Right atrium auricular region (tissue), 2 donors: ENCODE results near the gene CDH13. TPM values are rescaled to one million over a fixed set of nuclear protein-coding genes. Genes with fewer than 3 reads are reported as not detected.

Experiments used
- DNase-seq: peaks from one replicate; pipeline ENCODE4 v3.0.0-alpha.2; 2019; ENCODE audit warnings: low spot score
- H3K27ac ChIP-seq, 2 donors: fragments of 200-600 bp; sonication (generic); 1 replicate in 1 of 2; 2 replicates in 1 of 2; pipeline ENCODE4 v1.5.1; 2016 to 2019
- H3K27me3 ChIP-seq, 2 donors: fragments of 200-600 bp; sonication (generic); one replicate each; pipeline versions ENCODE4 v1.5.1 to v1.6.0; 2017 to 2019
- H3K36me3 ChIP-seq: fragments of 200-600 bp; sonication (generic); one replicate; pipeline ENCODE4 v1.5.1; 2016
- H3K4me1 ChIP-seq, 2 donors: fragments of 200-600 bp; sonication (generic); one replicate each; pipeline versions ENCODE4 v1.5.1 to v1.6.0; 2017 to 2019
- H3K4me3 ChIP-seq, 2 donors: fragments of 200-600 bp; sonication (generic); 1 replicate in 1 of 2; 2 replicates in 1 of 2; pipeline ENCODE4 v1.5.1; 2017 to 2019; ENCODE audit warnings: mild to moderate bottlenecking in 1 of 2, moderate library complexity in 1 of 2
- H3K9me3 ChIP-seq, 2 donors: fragments of 200-600 bp; sonication (generic); one replicate each; pipeline ENCODE4 v1.5.1; 2019
- CTCF ChIP-seq, 2 donors: fragments of 200-600 bp; sonication (generic); IDR thresholded peaks; one replicate each; pipeline ENCODE4 v1.5.1; 2019; ENCODE audit warnings: antibody characterized with exemption in 2 of 2
- total RNA-seq, 2 donors: library from RNA; depleted of rRNA; stranded (reverse); fragments of >200 nt; gene quantifications; one replicate each; pipeline ENCODE4 v1.1.0, GENCODE V29; 2016

The CDH13 gene
- total RNA-seq, 2 donors from 2014 or later = 75.4 to 85.9 TPM

DNA sequence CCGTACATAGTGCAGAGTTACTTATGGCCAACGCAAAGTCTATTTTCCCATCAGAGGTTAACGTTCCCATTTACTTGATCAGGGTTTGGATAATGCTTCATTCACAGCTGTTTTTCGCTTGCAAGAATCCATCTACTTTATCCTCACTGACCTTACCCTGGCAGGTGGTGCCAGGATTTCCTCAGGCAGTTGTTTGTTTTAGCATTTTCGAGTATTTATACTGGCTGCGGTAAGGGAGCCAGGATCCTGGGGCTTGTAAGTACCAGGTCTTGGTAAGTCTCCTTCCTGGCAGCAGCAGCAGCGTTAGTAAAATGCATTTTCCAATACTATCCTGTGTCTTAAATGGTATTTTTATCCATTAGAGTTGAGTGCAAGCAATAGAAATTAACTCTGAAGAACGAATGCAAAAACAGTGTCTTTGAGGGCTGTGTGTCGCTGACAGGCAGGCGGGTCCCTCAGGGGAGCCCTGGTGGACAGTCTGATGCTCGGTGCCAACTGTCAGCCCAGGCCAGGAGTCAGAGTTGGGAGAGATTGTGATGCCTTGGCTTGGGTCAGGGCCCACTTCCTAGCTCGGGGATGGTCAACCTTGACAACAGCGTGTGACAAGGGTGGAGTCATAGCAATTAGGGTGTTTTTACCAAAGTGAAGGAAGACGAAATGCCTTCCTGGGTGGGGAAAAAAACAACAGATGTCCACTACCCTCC, 1088.6 kb downstream of the CDH13 start:
- no peaks in the 10 kb centered on the region for H3K9me3 ChIP-seq
- no peaks in the 10 kb centered on the region for H3K27me3 ChIP-seq
- H3K4me3 ChIP-seq = no peak overlapping the region
- DNase-seq = no peak
- no peak overlapping the region for H3K27ac ChIP-seq
- H3K36me3 ChIP-seq = no peaks in the 10 kb centered on the region
- H3K4me1 ChIP-seq = peaks cover 0 to 12% of the 10 kb centered on the region in 2 donors
- TF ChIP-seq CTCF (IDR thresholded peaks at IDR 0.05) = no peak

DNA sequence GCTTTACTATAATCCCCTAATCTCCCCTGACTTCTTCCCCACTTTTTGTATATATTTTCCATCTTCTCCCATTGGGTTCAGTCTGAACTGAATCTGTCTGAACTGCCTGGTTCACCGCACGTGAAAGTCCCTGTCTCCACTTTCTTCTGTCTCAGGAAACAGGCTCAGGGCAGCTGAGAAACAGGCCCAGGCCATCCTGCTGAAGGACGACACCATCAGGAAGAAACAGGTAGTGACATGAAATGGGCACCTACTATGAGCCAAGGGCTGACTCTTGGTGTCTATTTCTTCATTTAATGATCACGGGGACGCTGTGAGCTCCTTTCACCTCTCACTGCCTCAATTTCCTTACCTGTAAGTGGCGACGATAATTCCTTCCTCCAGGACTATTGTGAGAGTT, 1090.5 kb downstream of the CDH13 start:
- no peak overlapping the region for H3K27ac ChIP-seq

DNA sequence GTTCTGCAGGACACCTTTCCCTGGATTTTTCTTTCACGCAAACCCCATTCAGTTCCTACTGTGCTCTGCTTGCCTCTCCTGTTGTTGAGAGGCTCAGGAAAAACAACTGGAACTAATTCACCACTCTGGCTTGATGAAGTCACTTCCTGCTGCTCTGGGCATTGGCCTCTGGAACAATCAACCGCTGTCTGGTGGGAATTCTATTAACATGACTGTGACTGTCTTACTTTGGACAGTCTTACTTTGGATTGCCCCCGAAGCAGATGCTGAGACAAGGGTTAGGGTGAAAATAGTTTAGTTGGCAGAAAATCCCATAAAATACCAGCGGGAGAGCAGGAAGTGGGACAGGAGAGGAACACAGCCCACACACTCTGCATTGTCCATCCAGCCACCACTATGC, 1091.0 kb downstream of the CDH13 start:
- TF ChIP-seq CTCF (IDR thresholded peaks at IDR 0.05) = no peak
- no peaks in the 10 kb centered on the region for H3K9me3 ChIP-seq
- DNase-seq = no peak
- H3K27ac ChIP-seq = peak overlapping the region in 1 of 2 donors; percentile 25
- H3K27me3 ChIP-seq = no peaks in the 10 kb centered on the region
- peaks cover 0 to 12% of the 10 kb centered on the region in 2 donors for H3K4me1 ChIP-seq
- no peak overlapping the region for H3K4me3 ChIP-seq
- no peaks in the 10 kb centered on the region for H3K36me3 ChIP-seq

More for the DNA sequence above, 1090.5 kb downstream of the CDH13 start:
- no peak for TF ChIP-seq CTCF (IDR thresholded peaks at IDR 0.05)
- H3K36me3 ChIP-seq = no peaks in the 10 kb centered on the region
- DNase-seq = no peak
- H3K4me3 ChIP-seq = no peak overlapping the region
- H3K9me3 ChIP-seq = no peaks in the 10 kb centered on the region
- peaks cover 0 to 12% of the 10 kb centered on the region in 2 donors for H3K4me1 ChIP-seq
- no peaks in the 10 kb centered on the region for H3K27me3 ChIP-seq

GRCh38 chr16:83720213-83720612, 1093.4 kb downstream of the CDH13 start:
- Histone ChIP-seq H3K36me3 (no peaks in the 10 kb centered on the region), H3K27me3 (no peaks in the 10 kb centered on the region), H3K9me3 (no peaks in the 10 kb centered on the region), H3K27ac (no peak overlapping the region), H3K4me1 (peaks cover 0 to 5% of the 10 kb centered on the region in 2 donors), H3K4me3 (no peak overlapping the region)
- no peak for TF ChIP-seq CTCF (IDR thresholded peaks at IDR 0.05)
- DNase-seq = no peak

- Histone ChIP-seq H3K27me3 (no peaks in the 10 kb centered on the region), H3K36me3 (no peaks in the 10 kb centered on the region), H3K4me1 (no peaks in the 10 kb centered on the region), H3K27ac (no peak overlapping the region), H3K4me3 (no peak overlapping the region), H3K9me3 (no peaks in the 10 kb centered on the region)
- no peak for DNase-seq
- no peak for TF ChIP-seq CTCF (IDR thresholded peaks at IDR 0.05)
Measured at GRCh38 chr16:83720981-83721380, 1094.2 kb downstream of the CDH13 start.

GRCh38 chr16:83721676-83722075, 1094.9 kb downstream of the CDH13 start:
- no peak overlapping the region for H3K4me3 ChIP-seq
- no peaks in the 10 kb centered on the region for H3K27me3 ChIP-seq
- H3K9me3 ChIP-seq = no peaks in the 10 kb centered on the region
- no peaks in the 10 kb centered on the region for H3K4me1 ChIP-seq
- H3K27ac ChIP-seq = no peak overlapping the region
- no peak for TF ChIP-seq CTCF (IDR thresholded peaks at IDR 0.05)
- no peaks in the 10 kb centered on the region for H3K36me3 ChIP-seq
- no peak for DNase-seq
